ENCODE data around the gene ELK3. TPM values are rescaled to one million over a fixed set of nuclear protein-coding genes. Genes with fewer than 3 reads are reported as not detected.
A peak's percentile ranks its signal among the peaks of the same experiment; 100 is the strongest.

Gene ELK3
- total RNA-seq, 1 donor, result 24.6 TPM

- H3K4me3 ChIP-seq (ENCODE audit: low read depth, low read length), result no peak overlapping the region
- DNase-seq (ENCODE audit: low read depth), result peak; percentile 70
- no peak for TF ChIP-seq CTCF (IDR thresholded peaks at IDR 0.05; ENCODE audit: insufficient read depth, low read depth, low read length)
Measured at GRCh38 chr12:96241846-96242256, 47.7 kb downstream of the ELK3 start.

GRCh38 chr12:96242597-96242996 is 48.4 kb downstream of the ELK3 start:
- H3K4me3 ChIP-seq (ENCODE audit: low read depth, low read length), result no peak overlapping the region
- DNase-seq (ENCODE audit: low read depth), result no peak
- no peak for TF ChIP-seq CTCF (IDR thresholded peaks at IDR 0.05; ENCODE audit: insufficient read depth, low read depth, low read length)

- DNase-seq (ENCODE audit: low read depth), result no peak
- no peak overlapping the region for H3K4me3 ChIP-seq (ENCODE audit: low read depth, low read length)
- TF ChIP-seq CTCF (IDR thresholded peaks at IDR 0.05; ENCODE audit: insufficient read depth, low read depth, low read length), result no peak
Measured at GRCh38 chr12:96244826-96245225, 50.7 kb downstream of the ELK3 start.

- no peak for DNase-seq (ENCODE audit: low read depth)
- no peak overlapping the region for H3K4me3 ChIP-seq (ENCODE audit: low read depth, low read length)
- no peak for TF ChIP-seq CTCF (IDR thresholded peaks at IDR 0.05; ENCODE audit: insufficient read depth, low read depth, low read length)
Measured at GRCh38 chr12:96246926-96247505, 52.8 kb downstream of the ELK3 start.

- no peak for DNase-seq (ENCODE audit: low read depth)
Measured at GRCh38 chr12:96247563-96247962, 53.4 kb downstream of the ELK3 start.

GRCh38 chr12:96248136-96248931 is 54.2 kb downstream of the ELK3 start:
- no peak overlapping the region for H3K4me3 ChIP-seq (ENCODE audit: low read depth, low read length)
- TF ChIP-seq CTCF (IDR thresholded peaks at IDR 0.05; ENCODE audit: insufficient read depth, low read depth, low read length), result no peak

More at GRCh38 chr12:96247563-96247962, 53.4 kb downstream of the ELK3 start:
- no peak overlapping the region for H3K4me3 ChIP-seq (ENCODE audit: low read depth, low read length)
- no peak for TF ChIP-seq CTCF (IDR thresholded peaks at IDR 0.05; ENCODE audit: insufficient read depth, low read depth, low read length)

More at GRCh38 chr12:96248136-96248931, 54.2 kb downstream of the ELK3 start:
- no peak for DNase-seq (ENCODE audit: low read depth)
